Activated T-helper 9 cell treated with anti-CD3 and anti-CD28 coated beads, Interleukin-2, amount 50 U/mL, for 16 hours (primary cell): Measurements from ENCODE around the gene ABCD3.
"Not testable (repeated sequence)": the region's sequence is repeated elsewhere in the genome, so short reads cannot be mapped to it uniquely, and the experiment has no call there.

Experiments
- DNase-seq: peaks from one replicate; pipeline ENCODE4 v3.0.0-alpha.2; 2020; ENCODE audit warnings: low read depth

The ABCD3 gene

DNA sequence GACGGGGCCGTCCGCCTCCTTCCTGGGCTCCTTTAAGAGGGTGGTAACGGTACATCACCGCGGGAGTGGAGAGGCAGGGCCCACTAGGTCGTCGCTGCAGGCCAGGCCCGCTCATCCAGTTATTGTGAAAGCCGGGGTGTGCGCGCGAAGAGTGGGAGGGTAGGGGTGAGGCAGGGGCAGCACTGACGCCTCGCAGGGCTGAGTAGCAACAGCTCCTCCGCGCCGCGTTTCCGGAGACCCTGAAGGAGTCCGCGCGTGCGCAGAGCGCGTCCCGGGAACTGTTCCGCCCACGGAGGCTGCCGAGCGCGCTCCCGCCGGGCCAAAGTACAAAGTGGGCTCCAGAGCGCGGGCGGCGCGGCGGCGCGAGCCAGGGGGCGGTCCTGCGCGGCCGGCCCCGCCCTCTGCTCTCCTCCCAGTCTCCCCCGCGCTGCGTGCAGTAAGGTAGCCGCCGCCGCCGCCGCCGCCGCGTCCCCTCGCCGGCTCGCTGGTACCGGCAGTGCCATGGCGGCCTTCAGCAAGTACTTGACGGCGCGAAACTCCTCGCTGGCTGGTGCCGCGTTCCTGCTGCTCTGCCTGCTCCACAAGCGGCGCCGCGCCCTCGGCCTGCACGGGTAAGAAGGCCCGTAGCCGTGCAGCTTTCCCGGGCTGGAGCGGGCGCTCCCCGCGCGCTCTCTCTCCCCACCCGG, at the start of gene ABCD3:
ABCD3 (plus strand) TSS at position 412 of the 686 bp plus-strand sequence; CDS start at position 502, 90 bp downstream.
- DNase-seq, result peak; percentile 95

DNA sequence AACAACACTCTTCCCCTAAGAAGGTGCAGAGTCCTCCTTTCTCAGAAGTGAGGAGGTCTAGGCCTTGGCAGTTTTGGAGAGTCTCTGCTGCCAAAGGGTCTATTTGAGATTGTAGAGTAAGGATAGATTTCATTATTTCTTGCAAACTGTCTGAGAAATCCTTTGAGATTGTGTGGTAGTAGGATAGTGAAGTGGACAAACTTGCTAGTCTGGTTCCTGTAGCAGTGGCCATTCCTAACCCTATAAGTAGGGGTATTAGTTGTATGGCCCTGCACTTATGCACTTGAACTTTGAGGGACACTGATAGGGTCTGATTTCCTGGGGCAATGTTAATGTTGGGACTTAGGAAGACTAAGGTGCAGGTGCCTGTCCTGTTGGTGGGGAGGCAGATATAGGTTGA, 45.4 kb upstream of the ABCD3 start:
- DNase-seq, result not testable (repeated sequence)

- not testable (repeated sequence) for DNase-seq
Observed at GRCh38 chr1:94373311-94373710, 44.9 kb upstream of the ABCD3 start.

- not testable (repeated sequence) for DNase-seq
Observed at GRCh38 chr1:94375666-94376065, 42.5 kb upstream of the ABCD3 start.

DNA sequence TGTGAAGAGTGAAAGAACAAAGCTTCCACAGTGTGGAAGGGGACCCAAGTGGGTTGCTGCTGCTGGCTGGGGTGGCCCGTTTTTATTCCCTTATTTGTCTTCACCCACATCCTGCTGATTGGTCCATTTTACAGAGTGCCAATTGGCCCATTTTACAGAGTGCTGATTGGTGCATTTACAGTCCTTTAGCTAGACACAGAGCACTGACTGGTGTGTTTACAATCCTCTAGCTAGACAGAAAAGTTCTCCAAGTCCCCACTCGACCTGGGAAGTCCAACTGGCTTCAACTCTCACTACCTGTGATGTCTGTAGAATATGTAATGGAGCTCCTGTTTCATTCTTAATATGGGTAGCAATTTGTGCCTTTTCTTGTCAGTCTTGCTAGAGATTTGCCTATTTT, 39.7 kb upstream of the ABCD3 start:
- DNase-seq, result not testable (repeated sequence)

- no peak for DNase-seq
Observed at GRCh38 chr1:94379615-94380014, 38.6 kb upstream of the ABCD3 start.

- DNase-seq, result no peak
Observed at GRCh38 chr1:94382201-94382600, 36.0 kb upstream of the ABCD3 start.

GRCh38 chr1:94383966-94384408, 34.2 kb upstream of the ABCD3 start:
- no peak for DNase-seq

DNA sequence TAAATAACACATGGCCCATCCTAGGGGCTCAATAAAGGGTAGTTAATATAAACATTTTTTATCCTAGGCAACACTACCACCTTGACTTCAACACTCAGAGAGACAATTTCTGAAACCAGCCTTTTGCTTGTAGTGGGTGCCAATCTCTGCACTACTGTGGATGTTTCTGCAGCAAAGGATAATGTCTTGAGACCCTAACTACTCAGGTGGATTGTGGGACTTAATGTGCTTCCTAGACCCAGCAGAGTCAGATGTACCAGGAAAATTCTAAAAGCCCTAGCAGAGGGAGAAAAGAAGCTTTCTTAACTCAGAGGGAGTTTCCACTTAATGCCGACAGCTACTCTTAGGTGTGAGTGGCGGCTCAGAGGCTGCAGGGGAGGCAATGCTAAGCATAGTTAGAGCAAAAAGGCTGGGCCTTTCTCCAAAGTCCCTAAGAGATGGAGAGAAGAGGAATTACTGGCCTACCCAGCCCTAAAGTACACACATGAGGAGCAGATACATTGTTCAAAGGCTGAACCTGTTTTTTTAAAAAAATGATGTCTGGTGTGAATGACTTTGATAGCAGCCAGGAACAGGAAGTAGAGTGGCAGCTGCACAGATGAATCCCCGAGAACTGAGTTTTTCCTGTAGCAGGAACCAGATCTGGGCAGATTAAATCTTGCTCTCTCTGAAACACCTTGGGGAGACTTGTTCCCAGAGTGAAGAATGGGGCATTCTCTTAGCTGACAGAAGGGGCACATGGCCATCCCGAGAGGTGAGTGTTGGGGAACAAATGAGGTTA, 33.5 kb upstream of the ABCD3 start:
- no peak for DNase-seq

- DNase-seq, result no peak
Observed at GRCh38 chr1:94385308-94385929, 32.8 kb upstream of the ABCD3 start.

- DNase-seq, result no peak
Observed at GRCh38 chr1:94389298-94389697, 28.9 kb upstream of the ABCD3 start.

GRCh38 chr1:94394247-94394646, 23.9 kb upstream of the ABCD3 start:
- DNase-seq, result no peak

- DNase-seq, result no peak
Observed at GRCh38 chr1:94395231-94395630, 23.0 kb upstream of the ABCD3 start.

DNA sequence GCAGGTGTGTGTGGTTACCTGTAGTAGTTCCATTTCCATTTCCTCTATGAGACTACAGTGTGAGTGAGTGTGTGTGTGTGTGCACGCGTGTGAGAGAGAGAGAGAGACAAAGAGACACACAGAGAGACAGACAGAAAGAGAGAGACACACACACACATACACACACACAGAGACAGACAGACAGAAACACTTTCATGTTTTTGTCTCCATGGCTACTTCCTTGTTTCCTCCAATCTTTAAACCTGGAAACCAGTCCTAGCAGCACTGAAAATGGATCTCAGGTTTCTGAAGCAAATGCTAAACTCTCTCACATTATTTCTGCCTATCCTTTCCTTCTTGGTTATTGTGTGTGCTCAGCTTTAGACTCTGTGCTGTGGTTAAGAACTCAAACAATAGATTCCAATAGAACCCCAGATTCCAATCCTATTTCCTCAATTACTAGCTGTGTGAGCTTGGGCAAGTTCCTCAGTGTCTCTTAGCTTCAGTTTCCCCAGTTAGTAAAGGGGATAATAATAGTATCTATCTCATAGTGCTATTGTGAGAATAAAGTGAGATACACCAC, 22.4 kb upstream of the ABCD3 start:
- no peak for DNase-seq

DNA sequence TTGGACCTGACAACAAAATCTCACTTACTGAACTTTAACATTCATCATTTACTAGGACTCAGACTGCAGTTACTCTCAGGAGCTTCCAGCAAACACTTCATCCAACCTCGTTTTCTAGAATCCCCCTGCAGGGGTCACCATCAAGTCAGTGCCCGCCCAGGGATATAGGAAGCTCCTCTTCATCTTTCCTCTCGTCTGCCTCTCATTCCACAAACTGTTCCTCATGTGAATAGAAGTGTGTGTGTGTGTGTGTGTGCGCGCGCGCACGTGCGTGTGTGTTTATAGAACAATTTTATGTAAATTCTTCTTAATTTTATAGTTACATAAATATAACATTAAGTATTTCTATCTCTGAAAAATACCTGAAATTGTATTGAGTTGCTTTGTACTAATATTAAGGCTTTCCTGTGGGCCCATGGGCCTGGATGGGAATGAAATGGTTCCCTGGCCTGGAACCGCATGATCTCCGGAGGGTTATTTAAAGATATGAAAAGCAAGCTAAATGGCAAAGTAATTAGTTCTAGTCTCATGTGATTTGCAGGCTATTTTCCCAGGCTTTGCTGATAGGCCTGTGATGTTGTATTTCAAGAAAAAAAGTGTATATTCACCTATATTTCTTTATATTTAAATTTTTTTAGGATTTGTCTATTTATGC, 21.7 kb upstream of the ABCD3 start:
- no peak for DNase-seq

DNA sequence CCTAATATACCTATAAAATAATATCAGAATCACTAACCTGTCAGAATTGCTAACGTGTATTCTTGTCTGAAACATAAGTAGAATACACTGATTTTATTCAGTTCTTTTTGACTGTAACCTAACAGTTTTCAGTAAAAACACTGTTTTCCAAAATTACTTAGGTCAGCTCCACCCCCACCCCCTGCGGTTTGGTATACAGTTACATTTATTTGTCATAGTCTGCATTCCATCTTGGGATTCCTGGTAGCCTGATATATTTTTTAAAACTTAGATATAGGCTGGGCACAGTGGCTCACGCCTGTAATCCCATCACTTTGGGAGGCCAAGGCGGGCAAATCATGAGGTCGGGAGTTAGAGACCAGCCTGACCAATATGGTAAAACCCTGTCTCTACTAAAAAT, 19.8 kb upstream of the ABCD3 start:
- no peak for DNase-seq

DNA sequence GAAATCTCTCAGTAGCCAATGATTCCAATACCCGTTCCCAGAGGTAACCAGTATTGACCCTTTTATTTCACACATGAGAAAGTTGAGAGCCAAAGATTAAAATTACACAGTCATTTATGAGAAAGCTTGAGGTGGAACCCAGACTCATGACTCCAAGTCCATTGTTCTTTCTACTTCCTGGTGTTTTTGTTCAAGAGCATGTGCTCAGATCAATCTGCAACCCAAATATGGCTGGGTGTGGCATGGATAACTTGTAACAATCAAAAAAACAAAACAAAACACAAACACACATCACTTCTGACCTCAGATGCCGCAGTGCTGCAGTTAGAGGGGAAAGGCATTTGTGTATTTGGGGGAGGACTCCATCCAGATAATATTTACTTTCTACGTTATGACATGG, 18.7 kb upstream of the ABCD3 start:
- DNase-seq, result no peak

GRCh38 chr1:94401206-94401605, 17.0 kb upstream of the ABCD3 start:
- no peak for DNase-seq

DNA sequence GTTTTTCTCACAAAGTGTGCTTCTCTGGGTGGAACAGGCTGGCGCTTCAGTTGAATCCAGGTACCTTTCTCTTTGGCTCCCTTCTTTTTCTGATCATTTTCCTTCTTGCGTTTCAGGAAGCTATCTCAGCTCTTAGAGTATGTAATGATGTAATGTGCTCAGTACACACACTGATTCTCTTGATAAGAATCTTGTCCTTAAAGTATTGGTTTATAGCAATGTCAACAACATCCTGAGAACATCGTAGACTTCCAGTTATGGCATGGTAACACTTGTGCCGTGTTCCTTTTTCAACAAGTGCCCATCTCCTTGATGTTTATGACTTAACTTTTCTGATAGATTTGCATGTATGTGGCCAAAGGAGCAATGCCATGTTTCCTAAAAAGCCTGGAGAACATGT, 11.7 kb upstream of the ABCD3 start:
- no peak for DNase-seq

DNA sequence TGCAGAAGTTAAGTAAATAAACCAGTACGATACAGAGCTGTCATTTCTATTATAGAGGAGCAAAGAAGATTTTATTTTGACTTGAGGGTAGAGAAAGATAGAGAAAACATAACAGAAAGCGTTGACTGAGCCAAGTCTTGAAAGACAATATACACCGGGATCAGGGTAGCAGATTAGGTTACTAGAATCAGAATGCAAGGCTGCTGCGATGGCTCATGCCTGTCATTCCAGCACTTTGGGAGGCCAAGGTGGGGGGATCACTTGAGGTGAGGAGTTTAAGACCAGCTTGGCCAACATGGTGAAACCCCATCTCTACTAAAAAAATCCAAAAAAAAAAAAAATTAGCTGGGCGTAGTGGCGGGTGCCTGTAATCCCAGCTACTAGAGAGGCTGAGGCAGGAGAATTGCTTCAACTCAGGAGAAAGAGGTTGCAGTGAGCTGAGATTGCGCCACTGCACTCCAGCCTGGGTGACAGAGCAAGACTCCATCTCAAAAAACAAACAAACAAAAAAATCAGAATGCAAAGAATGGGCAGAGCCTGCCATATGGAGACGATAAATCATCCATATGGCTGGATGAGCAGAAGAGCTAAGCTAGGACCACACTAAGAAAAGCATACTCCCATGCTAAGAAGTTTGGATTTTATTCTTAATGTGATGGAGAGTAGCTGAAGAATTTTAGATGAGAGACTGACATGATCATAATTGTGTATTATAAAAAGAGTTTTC, 9.9 kb upstream of the ABCD3 start:
- no peak for DNase-seq

DNA sequence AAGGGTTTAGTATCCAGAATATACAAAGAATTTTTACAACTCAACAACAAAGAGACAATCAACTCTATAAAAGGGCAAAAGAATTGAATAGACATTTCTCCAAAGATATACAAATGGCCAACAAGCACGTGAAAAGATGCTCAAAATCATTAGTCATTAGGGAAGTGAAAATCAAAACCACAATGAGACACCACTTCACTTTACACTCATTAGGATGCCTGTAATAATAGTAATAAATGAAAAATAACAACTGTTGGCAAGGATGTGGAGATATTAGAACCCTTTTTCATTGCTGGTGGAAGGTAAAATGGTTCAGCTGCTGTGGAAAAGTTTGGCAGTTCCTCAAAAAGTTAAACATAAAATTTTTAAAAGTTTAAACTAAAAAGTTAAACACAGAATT, 7.0 kb upstream of the ABCD3 start:
- DNase-seq, result no peak

DNA sequence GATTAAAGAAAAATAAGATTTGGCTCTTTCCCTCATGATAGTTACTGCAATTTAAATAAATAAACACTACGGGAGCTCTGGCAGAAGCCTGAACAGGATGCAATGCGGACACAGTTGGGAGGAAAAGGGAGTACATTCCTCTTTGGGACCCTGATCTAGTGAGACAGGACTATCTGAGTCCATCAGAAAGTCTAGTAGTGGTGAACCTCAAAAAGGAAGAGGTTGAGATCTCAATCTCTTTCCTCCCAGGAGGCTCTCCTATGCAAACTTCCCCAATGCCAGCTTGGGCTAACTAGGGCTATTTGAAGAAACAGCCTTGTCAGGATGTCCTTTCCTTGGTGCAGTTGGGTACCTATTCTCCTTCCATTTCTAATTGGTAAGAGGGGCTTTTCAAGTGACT, 4.9 kb upstream of the ABCD3 start:
- DNase-seq, result no peak
